Stimulated activated naive B cell treated with anti-CD40 and anti-IgM and Interleukin-4, amounts not matched to agents 10 μg/mL and 1 μg/mL and 100 μg/mL, for 72 hours (primary cell): ENCODE data around the gene HRK.

Experiments
- ATAC-seq, 2 donors: fragments of 150-1000 bp; cut with Tn5 transposase; replicated peaks; 2 replicates each; pipeline ENCODE4 v1.10.0; 2021; ENCODE audit warnings: moderate library complexity in 1 of 2
- DNase-seq: peaks from one replicate; pipeline ENCODE4 v3.0.0; 2021
- H3K27ac Mint-ChIP-seq: one replicate; pipeline ENCODE4 v1.8.0; 2022; ENCODE audit warnings: mild to moderate bottlenecking, mixed read lengths
- H3K27me3 Mint-ChIP-seq, 2 donors: one replicate each; pipeline ENCODE4 v1.8.0; 2022; ENCODE audit warnings: mixed read lengths in 2 of 2
- H3K36me3 Mint-ChIP-seq, 2 donors: one replicate each; pipeline ENCODE4 v1.8.0; 2022; ENCODE audit warnings: mixed read lengths in 2 of 2, mild to moderate bottlenecking in 1 of 2
- H3K4me1 Mint-ChIP-seq, 2 donors: one replicate each; pipeline ENCODE4 v1.8.0; 2022; ENCODE audit warnings: mixed read lengths in 2 of 2, mild to moderate bottlenecking in 1 of 2
- H3K4me3 Mint-ChIP-seq, 2 donors: one replicate each; pipeline ENCODE4 v1.8.0; 2022; ENCODE audit warnings: mild to moderate bottlenecking in 2 of 2, mixed read lengths in 2 of 2, moderate library complexity in 1 of 2
- H3K9me3 Mint-ChIP-seq, 2 donors: one replicate each; pipeline ENCODE4 v1.8.0; 2022; ENCODE audit warnings: mixed read lengths in 2 of 2, mild to moderate bottlenecking in 1 of 2

The HRK gene

GRCh38 chr12:116870306-116870705, 10.9 kb downstream of the HRK start:
- ATAC-seq, result no peak
- Mint-ChIP-seq H3K27ac (no peak overlapping the region), H3K36me3 (peaks cover 0 to 2% of the 10 kb centered on the region in 2 donors), H3K4me1 (no peaks in the 10 kb centered on the region), H3K9me3 (peaks cover 3 to 6% of the 10 kb centered on the region in 2 donors), H3K4me3 (no peak overlapping the region), H3K27me3 (no peaks in the 10 kb centered on the region)
- DNase-seq, result no peak

DNA sequence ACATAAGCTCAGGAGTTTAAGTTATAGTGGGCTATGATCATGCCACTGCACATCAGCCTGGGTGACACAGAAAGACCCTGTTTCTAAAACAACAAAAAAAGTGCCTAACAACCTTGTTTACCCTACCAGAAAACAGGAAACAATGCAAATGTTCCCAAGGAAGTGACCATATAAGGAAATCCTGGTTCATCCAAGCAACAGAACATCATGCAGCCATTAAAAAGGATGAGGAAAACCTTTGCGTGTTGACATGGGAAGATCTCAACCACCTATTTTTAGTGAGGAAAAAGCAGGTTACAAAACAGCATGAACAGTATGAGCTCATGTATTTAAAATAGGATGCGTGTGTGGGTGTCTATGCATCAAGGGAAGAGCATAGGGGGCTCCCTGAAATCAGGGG, 13.7 kb downstream of the HRK start:
- DNase-seq, result no peak
- Mint-ChIP-seq H3K36me3 (no peaks in the 10 kb centered on the region), H3K4me3 (no peak overlapping the region), H3K27me3 (no peaks in the 10 kb centered on the region), H3K9me3 (no peaks in the 10 kb centered on the region), H3K4me1 (peaks cover 2 to 17% of the 10 kb centered on the region in 2 donors), H3K27ac (no peak overlapping the region)
- no peak for ATAC-seq

DNA sequence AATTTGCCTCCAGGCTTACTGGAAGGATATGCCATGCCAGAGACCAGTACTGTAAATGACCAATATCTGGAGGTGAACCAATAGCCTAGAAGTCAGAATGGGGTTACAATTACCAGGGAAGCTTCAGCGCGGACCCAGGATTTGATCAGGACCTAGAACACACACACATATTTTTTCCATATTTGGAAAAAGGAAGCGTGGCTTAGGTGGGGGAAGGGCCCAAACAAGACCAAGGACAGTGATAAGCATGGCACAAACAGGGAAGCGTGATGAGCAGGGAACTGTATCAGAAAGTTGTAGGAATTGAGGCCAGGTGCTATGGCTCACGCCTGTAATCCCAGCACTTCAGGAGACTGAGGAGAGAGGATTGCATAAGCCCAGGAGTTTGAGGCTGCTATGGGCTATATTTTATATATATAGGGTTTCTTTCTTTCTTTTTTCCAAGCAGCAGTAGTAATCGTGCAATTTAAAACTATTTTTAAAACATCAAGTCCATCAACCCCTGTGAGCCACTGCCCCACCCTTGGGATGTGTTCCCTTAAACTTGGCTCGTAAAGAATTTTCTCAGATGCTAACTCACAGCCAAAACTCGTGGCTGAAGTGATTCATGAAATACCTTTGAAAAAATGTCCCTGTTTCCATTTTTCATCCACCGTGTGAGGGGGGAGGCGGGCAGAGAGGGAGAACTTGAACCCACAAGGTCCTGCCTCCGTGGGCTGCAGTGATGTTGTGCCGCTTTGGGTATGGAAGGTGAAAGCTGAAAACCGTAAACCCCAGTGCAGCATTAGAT, 16.7 kb downstream of the HRK start:
- peaks cover 0 to 3% of the 10 kb centered on the region in 2 donors for H3K36me3 Mint-ChIP-seq
- H3K27ac Mint-ChIP-seq, result peak overlapping the region; percentile 53
- no peak overlapping the region for H3K4me3 Mint-ChIP-seq
- H3K4me1 Mint-ChIP-seq, result peaks cover 22 to 42% of the 10 kb centered on the region in 2 donors
- ATAC-seq (no peak), DNase-seq (no peak)
- peaks cover 0 to 5% of the 10 kb centered on the region in 2 donors for H3K9me3 Mint-ChIP-seq
- no peaks in the 10 kb centered on the region for H3K27me3 Mint-ChIP-seq

- Mint-ChIP-seq H3K27me3 (no peaks in the 10 kb centered on the region), H3K4me1 (peaks cover 23 to 49% of the 10 kb centered on the region in 2 donors), H3K27ac (peak overlapping the region; percentile 51), H3K9me3 (peaks cover 0 to 5% of the 10 kb centered on the region in 2 donors), H3K4me3 (no peak overlapping the region), H3K36me3 (peaks cover 0 to 3% of the 10 kb centered on the region in 2 donors)
- DNase-seq (no peak), ATAC-seq (peak in 1 of 2 donors; percentile 35)
Observed at GRCh38 chr12:116863275-116863767, 17.9 kb downstream of the HRK start.

GRCh38 chr12:116862167-116862566, 19.1 kb downstream of the HRK start:
- ATAC-seq, result no peak
- Mint-ChIP-seq H3K9me3 (peaks cover 0 to 5% of the 10 kb centered on the region in 2 donors), H3K4me1 (peaks cover 33 to 61% of the 10 kb centered on the region in 2 donors), H3K4me3 (peak overlapping the region in 1 of 2 donors; percentile 44), H3K36me3 (peaks cover 0 to 3% of the 10 kb centered on the region in 2 donors), H3K27ac (peak overlapping the region; percentile 91), H3K27me3 (no peaks in the 10 kb centered on the region)
- no peak for DNase-seq

GRCh38 chr12:116861320-116861719, 19.9 kb downstream of the HRK start:
- ATAC-seq (peak; percentile 83 to 84), DNase-seq (peak; percentile 73)
- Mint-ChIP-seq H3K27me3 (no peaks in the 10 kb centered on the region), H3K27ac (peak overlapping the region; percentile 91), H3K9me3 (peaks cover 0 to 5% of the 10 kb centered on the region in 2 donors), H3K4me1 (peaks cover 38 to 65% of the 10 kb centered on the region in 2 donors), H3K4me3 (peak overlapping the region; percentile 37 to 49), H3K36me3 (peaks cover 0 to 3% of the 10 kb centered on the region in 2 donors)

DNA sequence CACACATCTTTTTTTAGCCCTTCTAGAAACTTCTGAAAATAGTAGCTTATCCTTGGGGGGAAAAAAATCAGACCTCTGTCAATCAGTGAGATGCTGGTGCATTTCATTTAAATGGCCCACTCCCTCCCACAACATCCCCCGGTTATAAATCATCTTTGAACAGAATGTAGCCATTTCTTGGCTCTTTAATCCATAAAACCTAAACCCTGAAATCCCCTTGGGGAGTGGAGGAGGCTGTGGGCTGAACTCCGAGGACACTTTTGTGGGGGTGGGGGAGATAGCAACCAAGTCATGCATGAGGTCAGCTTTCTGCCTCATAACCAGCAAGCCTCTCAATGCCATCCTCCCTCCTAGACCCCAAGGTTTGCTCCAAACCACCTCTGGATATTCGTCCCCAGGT, 21.0 kb downstream of the HRK start:
- H3K27ac Mint-ChIP-seq, result no peak overlapping the region
- peaks cover 0 to 3% of the 10 kb centered on the region in 2 donors for H3K36me3 Mint-ChIP-seq
- no peak for DNase-seq
- H3K4me3 Mint-ChIP-seq, result peak overlapping the region in 1 of 2 donors; percentile 31
- peaks cover 41 to 72% of the 10 kb centered on the region in 2 donors for H3K4me1 Mint-ChIP-seq
- ATAC-seq, result no peak
- no peaks in the 10 kb centered on the region for H3K27me3 Mint-ChIP-seq
- peaks cover 0 to 5% of the 10 kb centered on the region in 2 donors for H3K9me3 Mint-ChIP-seq

DNA sequence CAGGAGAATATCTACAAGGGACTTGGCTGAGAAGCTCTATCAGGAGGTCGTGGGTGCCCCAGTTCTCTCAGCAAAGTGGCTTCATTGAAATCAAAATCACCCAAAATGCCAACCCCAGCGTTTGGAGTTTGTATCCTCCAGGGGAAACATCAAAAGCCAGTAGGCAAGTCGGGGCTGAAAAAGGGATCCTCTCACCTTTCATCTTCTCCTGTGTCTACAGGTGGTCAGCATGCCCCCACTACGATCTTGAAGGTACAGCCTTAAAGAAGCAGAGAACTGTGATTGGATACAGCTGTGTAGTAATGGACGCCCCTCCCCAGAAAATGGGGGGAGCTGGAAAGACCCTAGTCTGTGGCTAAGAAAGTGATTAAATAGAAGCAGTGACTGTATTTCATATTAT, 22.2 kb downstream of the HRK start:
- Mint-ChIP-seq H3K9me3 (peaks cover 0 to 5% of the 10 kb centered on the region in 2 donors), H3K4me3 (no peak overlapping the region), H3K36me3 (peaks cover 0 to 3% of the 10 kb centered on the region in 2 donors), H3K27ac (no peak overlapping the region), H3K4me1 (peaks cover 43 to 68% of the 10 kb centered on the region in 2 donors), H3K27me3 (no peaks in the 10 kb centered on the region)
- ATAC-seq, result no peak
- DNase-seq, result no peak

GRCh38 chr12:116856729-116857128, 24.5 kb downstream of the HRK start:
- ATAC-seq (no peak), DNase-seq (no peak)
- Mint-ChIP-seq H3K4me1 (peaks cover 35 to 48% of the 10 kb centered on the region in 2 donors), H3K4me3 (no peak overlapping the region), H3K27ac (no peak overlapping the region), H3K27me3 (no peaks in the 10 kb centered on the region), H3K36me3 (no peaks in the 10 kb centered on the region), H3K9me3 (no peaks in the 10 kb centered on the region)

DNA sequence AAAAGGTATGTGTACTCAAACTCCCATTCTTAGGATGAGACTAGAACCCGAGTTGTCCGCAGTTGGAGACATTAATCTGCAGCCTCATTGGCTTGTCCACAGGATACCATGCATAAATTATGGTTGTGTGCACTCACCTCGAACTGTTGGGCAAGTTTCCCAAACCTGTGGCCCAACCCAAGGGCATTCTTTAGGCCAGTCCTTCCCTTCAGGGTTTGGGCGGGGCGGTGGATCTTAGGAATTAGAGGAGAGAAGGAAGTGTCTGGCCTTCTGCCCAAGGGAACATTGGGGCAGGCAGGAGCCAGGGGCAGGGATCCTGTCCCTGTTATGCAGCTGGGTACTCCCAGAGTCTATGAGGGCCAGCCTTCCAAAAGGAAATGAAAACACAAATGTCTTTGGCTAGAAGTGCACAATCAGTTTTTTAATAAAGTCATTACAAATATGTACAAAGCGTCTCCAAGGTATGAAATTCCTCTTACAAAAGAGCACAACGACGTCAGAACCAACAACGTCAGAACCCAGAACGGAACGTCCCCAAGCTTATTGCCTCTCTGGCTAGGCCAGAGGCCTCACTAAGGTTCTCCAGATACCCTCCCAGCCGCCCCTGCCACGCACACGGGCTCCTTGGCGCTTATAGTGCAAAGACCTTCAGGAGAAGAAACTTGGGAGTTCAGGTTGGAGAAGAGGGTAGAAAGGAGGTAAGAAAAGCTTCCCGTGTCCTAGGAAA, 25.3 kb downstream of the HRK start:
- DNase-seq, result no peak
- ATAC-seq, result no peak
- Mint-ChIP-seq H3K4me1 (peaks cover 30 to 40% of the 10 kb centered on the region in 2 donors), H3K4me3 (no peak overlapping the region), H3K9me3 (no peaks in the 10 kb centered on the region), H3K27ac (no peak overlapping the region), H3K36me3 (no peaks in the 10 kb centered on the region), H3K27me3 (no peaks in the 10 kb centered on the region)

- H3K36me3 Mint-ChIP-seq, result peaks cover 1 to 3% of the 10 kb centered on the region in 2 donors
- H3K4me1 Mint-ChIP-seq, result peaks cover 21 to 25% of the 10 kb centered on the region in 2 donors
- no peaks in the 10 kb centered on the region for H3K27me3 Mint-ChIP-seq
- H3K27ac Mint-ChIP-seq, result no peak overlapping the region
- DNase-seq (no peak), ATAC-seq (no peak)
- no peaks in the 10 kb centered on the region for H3K9me3 Mint-ChIP-seq
- no peak overlapping the region for H3K4me3 Mint-ChIP-seq
Observed at GRCh38 chr12:116853507-116853906, 27.7 kb downstream of the HRK start.

DNA sequence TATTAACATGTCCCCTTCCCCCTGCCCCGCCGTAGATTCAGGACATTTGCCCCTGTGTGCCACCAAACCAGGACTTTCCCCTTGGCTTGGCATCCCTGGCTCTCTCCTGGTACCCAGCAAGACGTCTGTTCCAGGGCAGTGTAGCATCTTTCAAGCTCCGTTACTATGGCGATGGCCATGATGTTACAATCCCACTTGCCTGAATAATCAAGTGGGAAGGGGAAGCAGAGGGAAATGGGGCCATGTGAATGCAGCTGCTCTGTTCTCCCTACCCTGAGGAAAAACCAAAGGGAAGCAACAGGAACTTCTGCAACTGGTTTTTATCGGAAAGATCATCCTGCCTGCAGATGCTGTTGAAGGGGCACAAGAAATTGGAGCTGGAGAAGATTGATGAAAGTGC, 28.9 kb downstream of the HRK start:
- Mint-ChIP-seq H3K4me3 (no peak overlapping the region), H3K27ac (no peak overlapping the region), H3K36me3 (peaks cover 3 to 8% of the 10 kb centered on the region in 2 donors), H3K4me1 (peaks cover 12% of the 10 kb centered on the region in 2 donors), H3K9me3 (peaks cover 0 to 2% of the 10 kb centered on the region in 2 donors), H3K27me3 (no peaks in the 10 kb centered on the region)
- ATAC-seq (no peak), DNase-seq (no peak)

- no peak overlapping the region for H3K27ac Mint-ChIP-seq
- peaks cover 3 to 11% of the 10 kb centered on the region in 2 donors for H3K36me3 Mint-ChIP-seq
- H3K4me1 Mint-ChIP-seq, result peaks cover 0 to 2% of the 10 kb centered on the region in 2 donors
- H3K4me3 Mint-ChIP-seq, result no peak overlapping the region
- H3K9me3 Mint-ChIP-seq, result peaks cover 0 to 2% of the 10 kb centered on the region in 2 donors
- no peak for ATAC-seq
- no peak for DNase-seq
- H3K27me3 Mint-ChIP-seq, result no peaks in the 10 kb centered on the region
Observed at GRCh38 chr12:116849216-116849615, 32.0 kb downstream of the HRK start.

DNA sequence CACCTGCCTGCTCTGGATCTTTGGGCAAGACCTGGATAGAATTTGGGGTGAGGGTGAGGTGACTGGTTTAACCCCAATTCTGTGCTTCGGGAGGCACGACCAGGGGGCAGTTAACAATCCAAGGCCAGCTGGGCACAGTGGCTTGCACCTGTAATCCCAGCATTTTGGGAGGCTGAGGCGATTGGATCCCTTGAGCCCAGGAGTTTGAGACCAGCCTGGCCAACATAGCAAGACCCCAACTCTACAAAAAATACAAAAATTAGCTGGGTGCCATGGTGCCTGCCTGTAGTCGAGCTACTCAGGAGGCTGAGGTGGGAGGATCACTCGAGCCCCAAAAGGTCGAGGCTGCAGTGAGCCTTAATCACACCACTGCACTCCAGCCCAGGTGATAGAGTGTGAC, 38.2 kb downstream of the HRK start:
- Mint-ChIP-seq H3K4me3 (no peak overlapping the region), H3K4me1 (peaks cover 8 to 10% of the 10 kb centered on the region in 2 donors), H3K36me3 (peaks cover 0 to 11% of the 10 kb centered on the region in 2 donors), H3K27ac (no peak overlapping the region), H3K27me3 (no peaks in the 10 kb centered on the region), H3K9me3 (no peaks in the 10 kb centered on the region)
- ATAC-seq (no peak), DNase-seq (no peak)
